CD4-positive, alpha-beta T cell treated with Interleukin-15 for 1 hour (primary cell): Measurements from ENCODE around the gene TLN1.

Experiments
- DNase-seq: peaks from one replicate; pipeline ENCODE4 v3.0.0-alpha.2; 2020

Gene TLN1

DNA sequence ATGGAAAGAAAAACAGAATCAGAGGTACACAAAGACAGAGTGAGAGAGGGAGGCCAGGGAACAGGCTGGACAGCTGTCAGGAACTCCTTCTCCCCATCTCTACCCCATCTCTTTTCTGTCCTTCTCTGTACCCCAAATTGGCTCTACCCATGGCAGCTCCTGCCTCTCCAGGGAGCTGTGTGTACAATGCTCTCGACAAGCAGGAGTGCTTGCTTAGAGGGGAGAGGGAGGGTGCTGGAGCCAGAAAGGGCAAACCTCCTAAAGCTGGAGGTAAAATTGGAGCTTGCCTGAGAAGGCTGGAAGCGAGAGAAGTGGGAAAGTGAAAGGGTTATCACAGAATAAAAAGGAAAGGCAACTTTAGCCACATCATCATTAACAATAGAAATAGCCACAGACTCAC, 48.7 kb downstream of the TLN1 start:
- no peak for DNase-seq

GRCh38 chr9:35682520-35683315, 49.3 kb downstream of the TLN1 start:
- DNase-seq: no peak

GRCh38 chr9:35682051-35682450, 49.9 kb downstream of the TLN1 start:
- no peak for DNase-seq

- DNase-seq: no peak
Observed at GRCh38 chr9:35681341-35682002, 50.5 kb downstream of the TLN1 start.

GRCh38 chr9:35680331-35681105, 51.5 kb downstream of the TLN1 start:
- no peak for DNase-seq

GRCh38 chr9:35679766-35680330, 52.1 kb downstream of the TLN1 start:
- DNase-seq: no peak

DNA sequence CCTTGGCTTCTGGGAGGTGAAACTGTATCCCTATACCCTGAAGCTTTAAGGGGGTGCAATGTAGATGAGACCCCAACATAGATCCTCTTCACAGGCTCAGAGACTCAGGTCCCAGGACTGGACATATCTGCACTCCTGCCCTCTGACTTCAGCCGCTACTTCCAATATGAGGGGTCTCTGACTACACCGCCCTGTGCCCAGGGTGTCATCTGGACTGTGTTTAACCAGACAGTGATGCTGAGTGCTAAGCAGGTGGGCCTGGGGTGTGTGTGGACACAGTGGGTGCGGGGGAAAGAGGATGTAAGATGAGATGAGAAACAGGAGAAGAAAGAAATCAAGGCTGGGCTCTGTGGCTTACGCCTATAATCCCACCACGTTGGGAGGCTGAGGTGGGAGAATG, 52.9 kb downstream of the TLN1 start:
- DNase-seq: no peak

DNA sequence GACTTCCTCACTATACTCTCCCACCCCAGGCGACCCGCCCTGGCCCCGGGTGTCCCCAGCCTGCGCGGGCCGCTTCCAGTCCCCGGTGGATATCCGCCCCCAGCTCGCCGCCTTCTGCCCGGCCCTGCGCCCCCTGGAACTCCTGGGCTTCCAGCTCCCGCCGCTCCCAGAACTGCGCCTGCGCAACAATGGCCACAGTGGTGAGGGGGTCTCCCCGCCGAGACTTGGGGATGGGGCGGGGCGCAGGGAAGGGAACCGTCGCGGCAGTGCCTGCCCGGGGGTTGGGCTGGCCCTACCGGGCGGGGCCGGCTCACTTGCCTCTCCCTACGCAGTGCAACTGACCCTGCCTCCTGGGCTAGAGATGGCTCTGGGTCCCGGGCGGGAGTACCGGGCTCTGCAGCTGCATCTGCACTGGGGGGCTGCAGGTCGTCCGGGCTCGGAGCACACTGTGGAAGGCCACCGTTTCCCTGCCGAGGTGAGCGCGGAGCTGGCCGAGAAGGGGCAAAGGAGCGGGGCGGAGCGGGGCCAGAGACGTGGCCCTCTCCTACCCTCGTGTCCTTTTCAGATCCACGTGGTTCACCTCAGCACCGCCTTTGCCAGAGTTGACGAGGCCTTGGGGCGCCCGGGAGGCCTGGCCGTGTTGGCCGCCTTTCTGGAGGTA, 56.1 kb downstream of the TLN1 start:
- no peak for DNase-seq

- DNase-seq: no peak
Observed at GRCh38 chr9:35675204-35675603, 56.8 kb downstream of the TLN1 start.

GRCh38 chr9:35674025-35674361, 58.0 kb downstream of the TLN1 start:
- DNase-seq: no peak

GRCh38 chr9:35673132-35674024, 58.6 kb downstream of the TLN1 start, which contains the start of gene CA9:
Gene CA9 (plus strand): TSS chr9:35673928. CDS start chr9:35673960, 32 bp downstream.
- no peak for DNase-seq

GRCh38 chr9:35669331-35670145, 62.5 kb downstream of the TLN1 start:
- no peak for DNase-seq

GRCh38 chr9:35667939-35668338, 64.1 kb downstream of the TLN1 start:
- no peak for DNase-seq

- DNase-seq: no peak
Observed at GRCh38 chr9:35666549-35666948, 65.4 kb downstream of the TLN1 start.

DNA sequence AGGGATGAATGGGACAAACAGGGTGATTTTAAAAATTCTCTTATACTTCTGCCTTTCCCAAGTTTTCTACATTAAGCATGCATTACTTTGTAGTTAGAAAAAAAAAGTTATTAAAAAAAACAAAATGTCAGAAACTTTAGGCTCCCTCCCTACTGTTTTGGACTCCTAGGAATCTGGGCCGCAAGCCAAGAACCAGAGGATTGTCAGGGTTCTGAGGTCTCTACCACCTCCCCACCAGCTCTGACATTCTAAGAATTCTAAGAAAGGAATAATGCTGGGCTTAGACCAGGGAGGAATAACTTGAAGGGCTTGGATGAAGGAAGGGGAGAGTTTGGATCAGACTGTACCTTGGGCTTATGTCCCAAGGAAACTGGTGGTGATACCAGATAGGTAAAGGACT, 66.0 kb downstream of the TLN1 start:
- no peak for DNase-seq

GRCh38 chr9:35665471-35665818, 66.5 kb downstream of the TLN1 start:
- no peak for DNase-seq

DNA sequence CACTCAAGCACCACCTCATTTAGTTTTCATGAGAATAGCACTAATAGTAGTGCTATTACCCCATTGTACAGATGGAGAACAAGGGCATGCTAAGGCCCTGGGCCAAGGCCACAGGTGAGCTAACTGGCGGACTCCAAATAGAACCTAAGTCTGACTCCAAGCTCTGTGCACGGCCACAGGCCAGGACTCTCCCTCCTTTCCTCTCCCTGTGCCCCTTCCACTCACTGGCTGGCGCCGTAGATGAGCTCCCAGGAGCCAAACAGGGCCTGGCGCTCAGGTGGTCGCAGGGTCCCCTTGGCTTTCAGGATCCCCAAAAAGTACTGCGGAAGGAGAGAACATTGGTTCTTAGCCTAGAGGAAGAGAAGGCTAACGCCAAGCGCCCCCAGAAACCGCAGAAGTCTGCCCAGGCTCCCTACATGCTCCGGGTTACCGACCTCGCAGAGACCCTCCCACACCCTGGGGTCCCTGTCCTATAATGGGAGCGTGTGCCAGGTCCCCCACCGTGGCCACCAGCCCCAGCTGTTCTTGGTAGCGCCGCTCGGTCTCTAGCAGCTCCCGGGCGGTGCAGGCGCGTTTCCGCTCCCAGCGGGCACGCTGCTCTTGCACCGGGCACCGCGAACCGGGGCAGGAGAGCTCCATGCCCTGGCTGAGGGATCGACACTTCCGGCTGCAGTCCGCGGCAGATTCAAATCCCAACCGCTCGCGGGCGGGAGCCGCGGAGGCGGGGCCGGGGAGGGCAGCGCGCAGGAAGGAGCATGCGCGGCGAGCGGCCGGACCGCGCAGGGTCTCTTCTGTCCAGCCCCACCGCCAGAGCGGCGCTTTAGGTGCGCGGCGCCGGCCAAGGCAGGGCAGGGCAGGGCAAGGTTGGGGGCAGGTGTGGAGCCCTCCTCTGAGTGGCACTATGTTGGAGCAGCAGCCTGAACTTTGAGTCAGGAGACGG, 67.2 kb downstream of the TLN1 start, which contains the start of gene ARHGEF39:
Gene ARHGEF39, minus strand, starts transcription at position 665 of the 940 bp plus-strand sequence. Its CDS starts 26 bp downstream, at position 639.
- peak; percentile 60 for DNase-seq

DNA sequence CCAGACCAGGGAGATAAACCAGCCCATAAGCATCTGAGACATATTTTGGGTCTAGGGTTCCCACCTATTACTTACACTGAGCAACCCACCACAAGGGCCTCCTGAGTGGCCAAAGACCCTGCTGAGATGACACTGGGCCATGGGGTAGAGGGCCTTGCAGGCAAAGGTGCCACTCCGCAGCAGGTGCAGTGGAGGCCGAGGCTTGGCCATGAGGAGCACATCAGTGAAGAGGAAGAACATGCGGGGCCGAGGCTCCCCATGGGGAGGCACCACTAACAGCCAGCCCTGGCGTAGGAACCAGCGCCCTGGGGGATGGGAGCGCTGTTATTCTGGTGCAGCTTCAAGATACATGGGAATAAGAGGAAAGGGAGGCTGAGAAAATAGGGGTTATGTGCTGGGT, 69.6 kb downstream of the TLN1 start:
- no peak for DNase-seq

DNA sequence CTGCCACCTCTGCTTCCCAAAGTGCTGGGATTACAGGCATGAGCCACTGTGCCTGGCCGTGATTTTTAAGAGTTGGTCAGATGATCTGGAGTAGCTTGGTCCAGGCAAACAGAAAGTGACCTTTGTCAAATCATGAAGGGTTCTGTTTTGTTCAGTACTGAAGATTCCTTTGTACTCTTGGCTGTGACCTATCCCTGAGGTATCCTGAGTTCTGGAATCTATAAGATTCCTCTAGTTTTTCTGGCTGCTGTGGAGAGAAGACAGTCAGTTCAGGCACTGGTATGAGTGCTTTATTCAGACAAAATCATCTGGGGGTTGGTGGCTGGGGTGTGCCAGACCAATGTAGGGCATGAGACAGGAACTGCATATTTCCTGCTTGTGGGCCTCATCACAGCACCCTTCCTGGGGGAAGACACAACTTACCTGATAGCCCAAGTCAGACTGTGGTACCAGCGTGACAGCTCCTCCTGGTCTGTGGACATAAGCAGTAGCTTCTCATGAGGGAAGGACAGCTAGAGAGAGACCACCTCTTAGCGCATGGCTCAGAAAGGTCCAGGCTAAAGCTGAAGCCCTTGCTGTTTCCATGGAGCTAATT, 70.1 kb downstream of the TLN1 start:
- DNase-seq: peak; percentile 65
